GM23338 (cell line): ENCODE measurements around the gene TMEM221. TPM values are rescaled to one million over a fixed set of nuclear protein-coding genes. Genes with fewer than 3 reads are reported as not detected.

Experiments used
- ATAC-seq: fragments of 200-7000 bp; cut with Tn5 transposase; 3 replicates; pipeline ENCODE4 v1.9.1; 2020
- DNase-seq: peaks from one replicate; pipeline ENCODE4 v3.0.0-alpha.2; 2015; ENCODE audit warnings: low spot score
- H2AFZ ChIP-seq: fragments of 200-600 bp; sonication (generic); 2 replicates; pipeline ENCODE4 v1.8.0; 2016; ENCODE audit warnings: antibody characterized with exemption, mild to moderate bottlenecking, moderate library complexity
- H3F3A ChIP-seq: fragments of 200-600 bp; sonication (generic); replicated peaks from 2 replicates; pipeline ENCODE4 v1.8.0; 2017; ENCODE audit warnings: antibody characterized with exemption, mixed run types, low read depth
- H3K27ac ChIP-seq: fragments of 200-600 bp; sonication (generic); 2 replicates; pipeline ENCODE4 v1.6.1; 2016; ENCODE audit warnings: low read depth
- H3K27me3 ChIP-seq: fragments of 200-600 bp; sonication (generic); 2 replicates; pipeline ENCODE4 v1.8.0; 2016; ENCODE audit warnings: mild to moderate bottlenecking, mixed run types, moderate library complexity; ENCODE audit not compliant: insufficient read depth
- H3K36me3 ChIP-seq: fragments of 200-600 bp; sonication (generic); 2 replicates; pipeline ENCODE4 v1.8.0; 2016; ENCODE audit warnings: mild to moderate bottlenecking; ENCODE audit not compliant: insufficient read depth
- H3K4me1 ChIP-seq: fragments of 200-600 bp; sonication (generic); 2 replicates; pipeline ENCODE4 v1.8.0; 2016; ENCODE audit warnings: mild to moderate bottlenecking, moderate library complexity; ENCODE audit not compliant: insufficient read depth
- H3K4me2 ChIP-seq: fragments of 200-600 bp; sonication (generic); 2 replicates; pipeline ENCODE4 v1.7.1; 2017; ENCODE audit warnings: mixed run types
- H3K4me3 ChIP-seq: fragments of 200-600 bp; sonication (generic); 2 replicates; pipeline ENCODE4 v1.6.1; 2016; ENCODE audit warnings: mixed run types
- H3K79me2 ChIP-seq: fragments of 200-600 bp; sonication (generic); replicated peaks from 2 replicates; pipeline ENCODE4 v1.8.0; 2017; ENCODE audit warnings: mild to moderate bottlenecking; ENCODE audit not compliant: insufficient read depth
- H3K9me2 ChIP-seq: fragments of 200-600 bp; sonication (generic); 2 replicates; pipeline ENCODE4 v1.8.0; 2017; ENCODE audit not compliant: insufficient read depth
- H4K20me1 ChIP-seq: fragments of 200-600 bp; sonication (generic); replicated peaks from 2 replicates; pipeline ENCODE4 v1.8.0; 2017; ENCODE audit warnings: mild to moderate bottlenecking; ENCODE audit not compliant: insufficient read depth
- H3K27ac Mint-ChIP-seq: 2 replicates; pipeline ENCODE4 v1.8.0; 2020; ENCODE audit warnings: inconsistent platforms, mild to moderate bottlenecking, moderate library complexity, mixed read lengths
- H3K27me3 Mint-ChIP-seq: 3 replicates; pipeline ENCODE4 v1.8.0; 2022; ENCODE audit warnings: low read depth, mild to moderate bottlenecking, moderate library complexity, mixed read lengths, inconsistent platforms; ENCODE audit not compliant: insufficient read depth, poor library complexity
- H3K36me3 Mint-ChIP-seq: 3 replicates; pipeline ENCODE4 v1.8.0; 2021; ENCODE audit warnings: low read depth, mild to moderate bottlenecking, inconsistent platforms, moderate library complexity, mixed read lengths
- H3K4me1 Mint-ChIP-seq: 3 replicates; pipeline ENCODE4 v1.8.0; 2020; ENCODE audit warnings: mild to moderate bottlenecking, inconsistent platforms, mixed read lengths
- H3K4me3 Mint-ChIP-seq: 3 replicates; pipeline ENCODE4 v1.8.0; 2021; ENCODE audit warnings: moderate library complexity, mild to moderate bottlenecking, inconsistent platforms, mixed read lengths
- H3K9me3 Mint-ChIP-seq: 3 replicates; pipeline ENCODE4 v1.8.0; 2020; ENCODE audit warnings: moderate library complexity, mild to moderate bottlenecking, inconsistent platforms, mixed read lengths
- EZH2phosphoT487 ChIP-seq: fragments of 200-600 bp; sonication (generic); IDR thresholded peaks from one replicate; pipeline ENCODE4 v1.8.1; 2018; ENCODE audit warnings: antibody characterized with exemption; ENCODE audit not compliant: unreplicated experiment
- JUNB ChIP-seq: IDR thresholded peaks from one replicate; pipeline ENCODE4 v1.6.1; 2016; ENCODE audit warnings: antibody characterized with exemption; ENCODE audit not compliant: unreplicated experiment
- POLR2AphosphoS5 ChIP-seq: IDR thresholded peaks from 2 replicates; pipeline ENCODE4 v1.6.1; 2016; ENCODE audit warnings: antibody characterized with exemption, low read depth
- STAT1 ChIP-seq: IDR thresholded peaks from one replicate; pipeline ENCODE4 v1.6.1; 2016; ENCODE audit warnings: antibody characterized with exemption; ENCODE audit not compliant: unreplicated experiment
- ZNF331 ChIP-seq: fragments of 250-450 bp; sonication (Bioruptor Pico); IDR thresholded peaks from 2 replicates; pipeline ENCODE4 v1.5.0; 2020; ENCODE audit warnings: low read depth, mild to moderate bottlenecking, moderate library complexity
- polyA plus RNA-seq: library from polyadenylated mRNA; unstranded; fragments of >200 nt; fragmentation: Nextera tagmentation; extraction: Ambion mirVana; gene quantifications from 2 replicates; pipeline ENCODE4 v1.2.1, GENCODE V29; 2016
- total RNA-seq: library from RNA; depleted of rRNA; stranded (reverse); fragments of >200 nt; shearing (Covaris generic); gene quantifications from 2 replicates; pipeline ENCODE4 v1.2.3, GENCODE V29; 2014
- TF ChIP-seq, protein P1 (sequence below): IDR thresholded peaks from one replicate; pipeline ENCODE4 v1.6.1; 2018; ENCODE audit warnings: antibody characterized with exemption; ENCODE audit not compliant: unreplicated experiment
- TF ChIP-seq, protein P2 (sequence below), 2 experiments: fragments of 200-600 bp in 1 of 2; sonication (generic) in 1 of 2; conservative IDR thresholded peaks; 2 replicates each; pipeline versions ENCODE4 v1.5.1 to v1.6.1; 2016 to 2017; ENCODE audit warnings: antibody characterized with exemption in 2 of 2, low read depth in 2 of 2, mild to moderate bottlenecking in 2 of 2, moderate library complexity in 1 of 2
- TF ChIP-seq, protein P3 (sequence below): fragments of 250-450 bp; sonication (Bioruptor Pico); IDR thresholded peaks from 2 replicates; pipeline ENCODE4 v1.5.0; 2020; ENCODE audit warnings: mild to moderate bottlenecking, moderate library complexity

TMEM221 gene
- total and polyA plus RNA-seq, 2 experiments from 2014 or later = 0.40 to 0.90 TPM

DNA sequence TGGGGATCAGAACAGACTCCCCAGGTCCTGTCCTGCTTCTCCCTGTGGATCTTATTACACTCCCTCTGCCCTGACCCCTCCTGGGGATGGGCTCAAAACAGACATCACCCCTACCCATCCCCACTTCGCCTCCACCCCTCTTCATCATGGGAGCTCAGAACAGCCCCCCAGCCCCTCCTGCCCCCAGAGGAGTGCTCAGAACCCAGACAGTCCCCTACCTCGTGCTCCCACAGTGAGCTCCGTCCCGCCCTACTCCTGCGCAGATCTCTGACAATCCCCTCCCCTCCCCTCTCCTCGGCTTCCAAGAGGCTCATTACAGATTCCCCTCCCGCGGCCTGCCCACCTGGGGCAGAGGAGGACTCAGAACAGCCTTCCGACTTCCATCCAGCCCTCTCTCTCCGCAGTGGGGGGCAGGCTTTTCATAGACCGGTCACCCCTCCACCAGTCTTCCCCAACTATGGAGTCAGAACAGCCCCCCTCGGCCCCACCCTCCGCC is 6.2 kb upstream of the TMEM221 start:
- Histone ChIP-seq H3K4me1 (peaks cover 12% of the 10 kb centered on the region), H3K79me2 (no peaks in the 10 kb centered on the region), H3K36me3 (no peaks in the 10 kb centered on the region), H3K4me2 (peak overlapping the region; percentile 79), H3K27me3 (peaks cover 46% of the 10 kb centered on the region), H3K9me2 (no peaks in the 10 kb centered on the region), H2AFZ (peak overlapping the region; percentile 89), H3K27ac (no peak overlapping the region), H3F3A (peaks cover 3% of the 10 kb centered on the region; the same call in 1 of the 2 replicates), H3K4me3 (peak overlapping the region; percentile 56), H4K20me1 (no peaks in the 10 kb centered on the region)
- Mint-ChIP-seq H3K27me3 (peaks cover 31% of the 10 kb centered on the region), H3K4me3 (peak overlapping the region; percentile 66), H3K9me3 (peaks cover 4% of the 10 kb centered on the region; the same call in 1 of the 3 replicates), H3K27ac (no peak overlapping the region), H3K36me3 (no peaks in the 10 kb centered on the region; the same call in 2 of the 3 replicates), H3K4me1 (peaks cover 10% of the 10 kb centered on the region)
- TF ChIP-seq, protein P1, sequence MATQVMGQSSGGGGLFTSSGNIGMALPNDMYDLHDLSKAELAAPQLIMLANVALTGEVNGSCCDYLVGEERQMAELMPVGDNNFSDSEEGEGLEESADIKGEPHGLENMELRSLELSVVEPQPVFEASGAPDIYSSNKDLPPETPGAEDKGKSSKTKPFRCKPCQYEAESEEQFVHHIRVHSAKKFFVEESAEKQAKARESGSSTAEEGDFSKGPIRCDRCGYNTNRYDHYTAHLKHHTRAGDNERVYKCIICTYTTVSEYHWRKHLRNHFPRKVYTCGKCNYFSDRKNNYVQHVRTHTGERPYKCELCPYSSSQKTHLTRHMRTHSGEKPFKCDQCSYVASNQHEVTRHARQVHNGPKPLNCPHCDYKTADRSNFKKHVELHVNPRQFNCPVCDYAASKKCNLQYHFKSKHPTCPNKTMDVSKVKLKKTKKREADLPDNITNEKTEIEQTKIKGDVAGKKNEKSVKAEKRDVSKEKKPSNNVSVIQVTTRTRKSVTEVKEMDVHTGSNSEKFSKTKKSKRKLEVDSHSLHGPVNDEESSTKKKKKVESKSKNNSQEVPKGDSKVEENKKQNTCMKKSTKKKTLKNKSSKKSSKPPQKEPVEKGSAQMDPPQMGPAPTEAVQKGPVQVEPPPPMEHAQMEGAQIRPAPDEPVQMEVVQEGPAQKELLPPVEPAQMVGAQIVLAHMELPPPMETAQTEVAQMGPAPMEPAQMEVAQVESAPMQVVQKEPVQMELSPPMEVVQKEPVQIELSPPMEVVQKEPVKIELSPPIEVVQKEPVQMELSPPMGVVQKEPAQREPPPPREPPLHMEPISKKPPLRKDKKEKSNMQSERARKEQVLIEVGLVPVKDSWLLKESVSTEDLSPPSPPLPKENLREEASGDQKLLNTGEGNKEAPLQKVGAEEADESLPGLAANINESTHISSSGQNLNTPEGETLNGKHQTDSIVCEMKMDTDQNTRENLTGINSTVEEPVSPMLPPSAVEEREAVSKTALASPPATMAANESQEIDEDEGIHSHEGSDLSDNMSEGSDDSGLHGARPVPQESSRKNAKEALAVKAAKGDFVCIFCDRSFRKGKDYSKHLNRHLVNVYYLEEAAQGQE = no peak
- no peak for TF ChIP-seq EZH2phosphoT487
- TF ChIP-seq, protein P2, sequence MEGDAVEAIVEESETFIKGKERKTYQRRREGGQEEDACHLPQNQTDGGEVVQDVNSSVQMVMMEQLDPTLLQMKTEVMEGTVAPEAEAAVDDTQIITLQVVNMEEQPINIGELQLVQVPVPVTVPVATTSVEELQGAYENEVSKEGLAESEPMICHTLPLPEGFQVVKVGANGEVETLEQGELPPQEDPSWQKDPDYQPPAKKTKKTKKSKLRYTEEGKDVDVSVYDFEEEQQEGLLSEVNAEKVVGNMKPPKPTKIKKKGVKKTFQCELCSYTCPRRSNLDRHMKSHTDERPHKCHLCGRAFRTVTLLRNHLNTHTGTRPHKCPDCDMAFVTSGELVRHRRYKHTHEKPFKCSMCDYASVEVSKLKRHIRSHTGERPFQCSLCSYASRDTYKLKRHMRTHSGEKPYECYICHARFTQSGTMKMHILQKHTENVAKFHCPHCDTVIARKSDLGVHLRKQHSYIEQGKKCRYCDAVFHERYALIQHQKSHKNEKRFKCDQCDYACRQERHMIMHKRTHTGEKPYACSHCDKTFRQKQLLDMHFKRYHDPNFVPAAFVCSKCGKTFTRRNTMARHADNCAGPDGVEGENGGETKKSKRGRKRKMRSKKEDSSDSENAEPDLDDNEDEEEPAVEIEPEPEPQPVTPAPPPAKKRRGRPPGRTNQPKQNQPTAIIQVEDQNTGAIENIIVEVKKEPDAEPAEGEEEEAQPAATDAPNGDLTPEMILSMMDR (conservative IDR thresholded peaks at IDR 0.05; ENCODE audit: low read depth in 2 of 2) = no peak
- TF ChIP-seq STAT1 = no peak
- TF ChIP-seq, protein P3, sequence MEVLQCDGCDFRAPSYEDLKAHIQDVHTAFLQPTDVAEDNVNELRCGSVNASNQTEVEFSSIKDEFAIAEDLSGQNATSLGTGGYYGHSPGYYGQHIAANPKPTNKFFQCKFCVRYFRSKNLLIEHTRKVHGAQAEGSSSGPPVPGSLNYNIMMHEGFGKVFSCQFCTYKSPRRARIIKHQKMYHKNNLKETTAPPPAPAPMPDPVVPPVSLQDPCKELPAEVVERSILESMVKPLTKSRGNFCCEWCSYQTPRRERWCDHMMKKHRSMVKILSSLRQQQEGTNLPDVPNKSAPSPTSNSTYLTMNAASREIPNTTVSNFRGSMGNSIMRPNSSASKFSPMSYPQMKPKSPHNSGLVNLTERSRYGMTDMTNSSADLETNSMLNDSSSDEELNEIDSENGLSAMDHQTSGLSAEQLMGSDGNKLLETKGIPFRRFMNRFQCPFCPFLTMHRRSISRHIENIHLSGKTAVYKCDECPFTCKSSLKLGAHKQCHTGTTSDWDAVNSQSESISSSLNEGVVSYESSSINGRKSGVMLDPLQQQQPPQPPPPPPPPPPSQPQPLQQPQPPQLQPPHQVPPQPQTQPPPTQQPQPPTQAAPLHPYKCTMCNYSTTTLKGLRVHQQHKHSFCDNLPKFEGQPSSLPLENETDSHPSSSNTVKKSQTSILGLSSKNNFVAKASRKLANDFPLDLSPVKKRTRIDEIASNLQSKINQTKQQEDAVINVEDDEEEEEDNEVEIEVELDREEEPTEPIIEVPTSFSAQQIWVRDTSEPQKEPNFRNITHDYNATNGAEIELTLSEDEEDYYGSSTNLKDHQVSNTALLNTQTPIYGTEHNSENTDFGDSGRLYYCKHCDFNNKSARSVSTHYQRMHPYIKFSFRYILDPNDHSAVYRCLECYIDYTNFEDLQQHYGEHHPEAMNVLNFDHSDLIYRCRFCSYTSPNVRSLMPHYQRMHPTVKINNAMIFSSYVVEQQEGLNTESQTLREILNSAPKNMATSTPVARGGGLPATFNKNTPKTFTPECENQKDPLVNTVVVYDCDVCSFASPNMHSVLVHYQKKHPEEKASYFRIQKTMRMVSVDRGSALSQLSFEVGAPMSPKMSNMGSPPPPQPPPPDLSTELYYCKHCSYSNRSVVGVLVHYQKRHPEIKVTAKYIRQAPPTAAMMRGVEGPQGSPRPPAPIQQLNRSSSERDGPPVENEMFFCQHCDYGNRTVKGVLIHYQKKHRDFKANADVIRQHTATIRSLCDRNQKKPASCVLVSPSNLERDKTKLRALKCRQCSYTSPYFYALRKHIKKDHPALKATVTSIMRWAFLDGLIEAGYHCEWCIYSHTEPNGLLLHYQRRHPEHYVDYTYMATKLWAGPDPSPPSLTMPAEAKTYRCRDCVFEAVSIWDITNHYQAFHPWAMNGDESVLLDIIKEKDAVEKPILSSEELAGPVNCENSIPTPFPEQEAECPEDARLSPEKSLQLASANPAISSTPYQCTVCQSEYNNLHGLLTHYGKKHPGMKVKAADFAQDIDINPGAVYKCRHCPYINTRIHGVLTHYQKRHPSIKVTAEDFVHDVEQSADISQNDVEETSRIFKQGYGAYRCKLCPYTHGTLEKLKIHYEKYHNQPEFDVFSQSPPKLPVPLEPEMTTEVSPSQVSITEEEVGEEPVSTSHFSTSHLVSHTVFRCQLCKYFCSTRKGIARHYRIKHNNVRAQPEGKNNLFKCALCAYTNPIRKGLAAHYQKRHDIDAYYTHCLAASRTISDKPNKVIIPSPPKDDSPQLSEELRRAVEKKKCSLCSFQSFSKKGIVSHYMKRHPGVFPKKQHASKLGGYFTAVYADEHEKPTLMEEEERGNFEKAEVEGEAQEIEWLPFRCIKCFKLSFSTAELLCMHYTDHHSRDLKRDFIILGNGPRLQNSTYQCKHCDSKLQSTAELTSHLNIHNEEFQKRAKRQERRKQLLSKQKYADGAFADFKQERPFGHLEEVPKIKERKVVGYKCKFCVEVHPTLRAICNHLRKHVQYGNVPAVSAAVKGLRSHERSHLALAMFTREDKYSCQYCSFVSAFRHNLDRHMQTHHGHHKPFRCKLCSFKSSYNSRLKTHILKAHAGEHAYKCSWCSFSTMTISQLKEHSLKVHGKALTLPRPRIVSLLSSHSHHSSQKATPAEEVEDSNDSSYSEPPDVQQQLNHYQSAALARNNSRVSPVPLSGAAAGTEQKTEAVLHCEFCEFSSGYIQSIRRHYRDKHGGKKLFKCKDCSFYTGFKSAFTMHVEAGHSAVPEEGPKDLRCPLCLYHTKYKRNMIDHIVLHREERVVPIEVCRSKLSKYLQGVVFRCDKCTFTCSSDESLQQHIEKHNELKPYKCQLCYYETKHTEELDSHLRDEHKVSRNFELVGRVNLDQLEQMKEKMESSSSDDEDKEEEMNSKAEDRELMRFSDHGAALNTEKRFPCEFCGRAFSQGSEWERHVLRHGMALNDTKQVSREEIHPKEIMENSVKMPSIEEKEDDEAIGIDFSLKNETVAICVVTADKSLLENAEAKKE = no peak
- no peak for TF ChIP-seq JUNB
- TF ChIP-seq ZNF331 (CRISPR knock-in tag) = no peak
- TF ChIP-seq POLR2AphosphoS5 = no peak
- DNase-seq (peak; percentile 76), ATAC-seq (peak; percentile 86)
